NT2/D1 (cell line): ENCODE results near the gene LSAMP.

ENCODE experiments used
- SUZ12 ChIP-seq: IDR thresholded peaks from 2 replicates; pipeline ENCODE4 v1.6.1; 2011; ENCODE audit not compliant: insufficient read length, insufficient read depth; ENCODE audit errors: extremely low read depth
- ZNF274 ChIP-seq: IDR thresholded peaks from 2 replicates; pipeline ENCODE4 v1.6.1; 2011; ENCODE audit warnings: mild to moderate bottlenecking, low read depth, low read length

- no peak for TF ChIP-seq ZNF274
- TF ChIP-seq SUZ12, result no peak
These were observed 333.5 kb downstream of the LSAMP start for GRCh38 chr3:116111765-116112164.
